Retinal pigment epithelial cell (primary cell): ENCODE data around the gene COMMD6.
"Not testable (repeated sequence)": the region's sequence is repeated elsewhere in the genome, so short reads cannot be mapped to it uniquely, and the experiment has no call there.

Experiments
- DNase-seq: peaks from one replicate; pipeline ENCODE4 v3.0.0-alpha.2; 2010; ENCODE audit warnings: low read depth
- H3K4me3 ChIP-seq: 2 replicates; pipeline ENCODE4 v1.5.1; 2011; ENCODE audit warnings: mild to moderate bottlenecking, low read length, control low read depth, moderate library complexity
- TF ChIP-seq, protein P1 (sequence below): conservative IDR thresholded peaks from 2 replicates; pipeline ENCODE4 v1.5.1; 2011; ENCODE audit warnings: low read depth, low read length, control low read depth, inconsistent platforms

Gene COMMD6

DNA sequence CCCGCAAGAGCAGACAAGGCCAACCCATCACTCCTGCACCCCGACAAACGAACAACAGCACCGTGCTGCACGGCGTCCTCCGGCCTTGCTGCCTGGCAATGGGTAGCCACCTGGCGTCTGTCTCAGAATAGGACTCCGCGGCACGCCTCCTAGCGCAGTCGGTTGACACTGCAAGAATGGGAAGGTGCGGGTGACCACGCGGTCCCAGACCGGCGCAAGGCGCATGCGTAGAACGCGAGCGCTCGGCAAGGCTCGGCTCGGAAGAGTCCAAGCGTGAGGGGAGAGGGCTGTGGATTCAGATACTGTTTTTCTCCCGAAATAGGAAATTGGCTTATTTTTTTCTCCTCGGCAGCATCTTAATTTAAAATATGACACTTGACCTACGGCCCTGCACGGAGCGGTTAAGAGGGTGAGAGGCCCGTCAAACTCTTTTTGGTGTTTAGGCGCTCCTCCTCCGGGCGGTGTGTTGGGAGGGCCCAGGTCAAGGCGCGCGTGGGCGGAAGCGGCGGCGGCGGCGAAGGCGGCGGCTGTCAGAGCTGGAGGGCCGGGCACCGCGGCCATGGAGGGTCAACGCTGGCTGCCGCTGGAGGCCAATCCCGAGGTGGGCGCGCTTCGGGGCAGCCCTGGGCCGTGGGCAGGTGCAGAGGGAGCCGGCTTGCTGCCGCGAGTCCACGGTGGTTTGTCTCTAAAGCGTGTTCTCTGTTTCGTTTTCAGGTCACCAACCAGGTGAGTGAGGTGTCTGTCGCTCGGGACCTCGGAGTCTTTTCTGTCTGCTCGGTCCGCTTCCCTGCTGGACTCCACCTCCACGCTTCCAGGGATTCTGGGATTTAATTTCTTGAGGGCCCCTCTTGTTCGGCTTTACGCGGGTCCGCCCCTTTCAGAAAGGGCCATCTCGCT is 11.9 kb upstream of the COMMD6 start, which contains the start of gene UCHL3:
Gene UCHL3 (plus strand): TSS at position 530 of the 897 bp plus-strand sequence. CDS start 30 bp downstream, at position 560.
- peak; percentile 83 for DNase-seq
- peak within 1 kb of the TSS; percentile 97 for H3K4me3 ChIP-seq
- TF ChIP-seq, protein P1, sequence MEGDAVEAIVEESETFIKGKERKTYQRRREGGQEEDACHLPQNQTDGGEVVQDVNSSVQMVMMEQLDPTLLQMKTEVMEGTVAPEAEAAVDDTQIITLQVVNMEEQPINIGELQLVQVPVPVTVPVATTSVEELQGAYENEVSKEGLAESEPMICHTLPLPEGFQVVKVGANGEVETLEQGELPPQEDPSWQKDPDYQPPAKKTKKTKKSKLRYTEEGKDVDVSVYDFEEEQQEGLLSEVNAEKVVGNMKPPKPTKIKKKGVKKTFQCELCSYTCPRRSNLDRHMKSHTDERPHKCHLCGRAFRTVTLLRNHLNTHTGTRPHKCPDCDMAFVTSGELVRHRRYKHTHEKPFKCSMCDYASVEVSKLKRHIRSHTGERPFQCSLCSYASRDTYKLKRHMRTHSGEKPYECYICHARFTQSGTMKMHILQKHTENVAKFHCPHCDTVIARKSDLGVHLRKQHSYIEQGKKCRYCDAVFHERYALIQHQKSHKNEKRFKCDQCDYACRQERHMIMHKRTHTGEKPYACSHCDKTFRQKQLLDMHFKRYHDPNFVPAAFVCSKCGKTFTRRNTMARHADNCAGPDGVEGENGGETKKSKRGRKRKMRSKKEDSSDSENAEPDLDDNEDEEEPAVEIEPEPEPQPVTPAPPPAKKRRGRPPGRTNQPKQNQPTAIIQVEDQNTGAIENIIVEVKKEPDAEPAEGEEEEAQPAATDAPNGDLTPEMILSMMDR = peak; percentile 79

DNA sequence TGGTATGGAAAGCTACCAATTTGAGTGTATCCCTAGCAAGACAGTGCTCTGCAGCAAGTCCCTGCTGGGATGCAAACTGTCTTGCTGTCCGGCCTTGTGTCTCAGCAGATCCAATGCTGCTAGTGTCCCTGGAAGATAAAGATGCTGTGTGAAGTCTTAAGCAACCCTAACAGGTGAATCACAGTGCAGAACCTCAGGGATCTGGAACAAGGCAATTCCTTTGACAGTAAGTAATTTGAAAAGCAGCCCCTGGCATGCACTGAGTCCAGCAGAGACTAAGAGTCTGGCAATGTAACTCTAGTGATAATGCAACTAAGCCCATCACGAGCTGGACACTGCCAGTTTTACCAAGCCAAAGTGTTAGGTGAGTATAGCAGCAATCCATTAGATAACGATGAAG is 10.3 kb upstream of the COMMD6 start:
- no peak for DNase-seq
- TF ChIP-seq, protein P1 = no peak
- no peak overlapping the region for H3K4me3 ChIP-seq

DNA sequence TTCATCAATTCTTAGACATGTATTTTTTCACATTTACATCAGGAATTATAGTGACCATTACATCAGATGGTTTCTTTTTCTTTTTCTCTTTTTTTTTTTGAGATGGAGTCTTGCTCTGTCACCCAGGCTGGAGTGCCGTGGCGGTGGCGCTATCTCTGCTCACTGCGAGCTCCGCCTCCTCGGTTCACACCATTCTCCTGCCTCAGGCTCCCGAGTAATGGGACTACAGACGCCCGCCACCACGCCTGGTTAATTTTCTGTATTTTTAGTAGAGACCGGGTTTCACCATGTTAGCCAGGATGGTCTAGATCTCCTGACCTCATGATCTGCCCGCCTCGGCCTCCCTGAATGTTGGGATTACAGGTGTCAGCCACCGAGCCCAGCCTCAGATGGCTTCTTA is 7.7 kb upstream of the COMMD6 start:
- not testable (repeated sequence) for H3K4me3 ChIP-seq, DNase-seq

DNA sequence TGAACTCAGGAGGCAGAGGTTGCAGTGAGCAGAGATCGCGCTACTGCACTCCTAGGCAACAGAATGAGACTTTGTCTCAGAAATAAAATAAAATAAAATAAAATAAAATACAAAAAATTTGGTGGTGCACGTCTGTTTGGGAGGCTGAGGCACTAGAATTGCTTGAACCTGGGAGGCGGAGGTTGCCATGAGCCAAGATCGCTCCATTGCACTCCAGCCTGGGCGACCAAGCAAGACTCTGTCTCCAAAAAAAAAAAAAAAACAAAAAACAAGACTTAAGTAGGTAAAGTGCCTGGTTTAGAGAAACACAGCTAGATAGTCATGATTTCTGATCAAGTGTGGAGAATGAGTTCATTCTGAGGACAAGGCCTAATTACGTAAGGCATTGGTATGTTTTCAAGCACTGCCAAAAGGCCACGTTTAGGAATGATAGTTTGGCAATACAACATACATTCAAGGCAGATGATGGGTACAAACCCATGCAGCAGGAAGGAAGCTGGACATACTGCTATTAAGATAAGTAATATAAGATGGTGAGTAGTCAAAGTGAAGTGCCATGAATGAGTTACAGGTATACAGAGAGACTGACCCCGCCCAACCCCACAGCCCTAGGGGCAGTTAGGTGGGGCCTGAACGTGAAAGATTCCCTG is 7.2 kb upstream of the COMMD6 start:
- H3K4me3 ChIP-seq = no peak overlapping the region
- no peak for DNase-seq
- TF ChIP-seq, protein P1 = no peak

DNA sequence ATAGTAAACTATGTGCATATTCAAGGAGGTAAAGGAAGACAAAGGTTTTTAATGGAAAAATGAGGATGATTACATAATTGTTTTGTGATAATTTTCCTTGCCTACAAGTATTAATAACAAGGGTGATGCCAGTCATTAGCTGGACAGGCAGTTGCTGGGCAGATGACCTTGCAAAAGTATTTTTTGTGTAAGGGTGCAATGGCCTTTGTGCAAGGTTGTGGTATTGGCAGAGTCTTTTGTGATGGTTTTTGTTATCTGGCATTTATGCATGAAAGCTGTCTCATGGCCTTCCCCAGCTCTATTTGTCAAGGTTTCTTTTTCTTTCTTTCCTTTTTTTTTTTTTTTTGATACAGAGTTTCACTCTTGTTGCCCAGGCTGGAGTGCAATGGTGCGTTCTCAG is 4.3 kb upstream of the COMMD6 start:
- H3K4me3 ChIP-seq = no peak overlapping the region
- no peak for DNase-seq
- TF ChIP-seq, protein P1 = no peak

DNA sequence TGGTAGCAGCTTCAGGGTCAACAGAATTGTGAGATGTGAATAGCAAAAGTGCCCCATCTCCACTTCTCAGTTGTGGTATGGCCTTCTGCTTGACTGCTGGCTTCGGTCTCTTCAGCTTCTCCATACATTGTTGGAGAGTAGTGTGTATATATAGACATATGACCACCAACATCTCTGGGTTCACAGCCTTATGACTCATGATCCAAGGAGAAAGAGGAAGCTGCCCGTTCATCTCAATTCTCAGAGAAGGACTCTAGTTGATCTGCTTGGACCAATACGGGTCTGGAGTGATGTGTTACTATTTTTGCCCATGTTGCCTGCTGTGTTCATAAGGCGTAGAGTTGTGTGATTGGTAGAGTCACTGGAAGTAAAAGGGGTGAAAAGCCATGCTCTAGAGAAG is 3.6 kb upstream of the COMMD6 start:
- no peak overlapping the region for H3K4me3 ChIP-seq
- DNase-seq = no peak
- TF ChIP-seq, protein P1 = no peak

DNA sequence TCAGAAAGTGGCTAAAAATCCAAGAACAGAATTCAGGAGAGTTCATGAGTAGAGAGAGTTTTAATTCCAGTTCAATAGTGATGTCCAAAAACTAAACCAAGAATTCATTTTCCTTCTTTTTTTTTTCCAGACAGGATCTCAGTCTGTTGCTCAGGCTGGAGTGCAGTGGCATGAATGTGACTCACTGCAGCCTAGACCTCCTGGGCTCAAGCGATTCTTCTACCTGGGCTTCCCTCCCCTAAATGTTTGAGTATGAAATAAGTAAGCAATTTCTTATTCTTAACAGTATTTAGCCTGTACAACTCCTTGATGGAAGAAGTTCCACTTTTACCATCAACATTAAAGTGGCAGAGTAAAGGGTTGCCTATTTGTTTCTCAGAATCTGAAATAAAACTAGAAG is 3.8 kb downstream of the COMMD6 start:
- TF ChIP-seq, protein P1 = no peak
- no peak for DNase-seq
- no peak overlapping the region for H3K4me3 ChIP-seq
